ENCODE measurements around the gene WAS.

WAS gene

DNA sequence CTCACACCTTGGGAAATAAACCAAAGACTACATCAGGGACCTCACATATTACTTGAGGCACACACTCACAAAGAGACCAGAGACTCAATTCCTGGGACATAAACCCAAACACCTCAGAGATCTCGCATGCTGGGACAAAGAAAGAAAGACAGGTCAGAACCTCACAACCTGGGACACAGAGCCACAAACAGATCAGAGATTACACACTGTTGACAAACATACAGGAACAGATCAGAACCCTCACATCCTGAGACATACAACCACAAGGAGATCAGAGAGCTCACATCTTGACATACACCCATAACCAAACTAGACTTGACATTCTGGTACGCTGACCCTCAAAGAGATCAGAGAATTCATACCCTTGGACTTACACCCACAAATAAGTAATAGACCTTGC is 30.2 kb downstream of the WAS start:
- no peak overlapping the region for H3K4me3 ChIP-seq (replicated peaks in 1 of 2; ENCODE audit: low read depth in 2 of 2, low read length in 2 of 2)
- no peak for DNase-seq (ENCODE audit: low read depth in 2 of 2)
- no peak for TF ChIP-seq CTCF (IDR thresholded peaks at IDR 0.05; ENCODE audit: low read depth, low read length)

DNA sequence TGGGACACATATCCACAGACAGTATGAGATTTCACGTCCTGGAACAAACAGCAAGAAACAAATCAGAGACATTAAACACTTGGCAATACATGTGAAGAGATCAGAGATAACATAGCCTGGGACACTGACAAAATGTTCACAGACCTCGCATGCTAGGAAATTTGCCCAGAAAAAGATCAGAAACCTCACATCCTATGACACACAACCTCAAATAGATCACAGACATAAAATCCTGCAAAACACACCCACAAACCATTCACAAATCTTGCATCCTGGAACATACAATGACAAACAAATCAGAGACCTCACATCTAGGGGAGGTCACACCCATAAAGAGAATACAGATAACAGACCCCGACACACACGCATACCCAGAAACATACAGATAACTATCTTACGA is 31.0 kb downstream of the WAS start:
- TF ChIP-seq CTCF (IDR thresholded peaks at IDR 0.05; ENCODE audit: low read depth, low read length): no peak
- no peak overlapping the region for H3K4me3 ChIP-seq (replicated peaks in 1 of 2; ENCODE audit: low read depth in 2 of 2, low read length in 2 of 2)
- peak in 1 of 2 donors; percentile 25 for DNase-seq (ENCODE audit: low read depth in 2 of 2)

DNA sequence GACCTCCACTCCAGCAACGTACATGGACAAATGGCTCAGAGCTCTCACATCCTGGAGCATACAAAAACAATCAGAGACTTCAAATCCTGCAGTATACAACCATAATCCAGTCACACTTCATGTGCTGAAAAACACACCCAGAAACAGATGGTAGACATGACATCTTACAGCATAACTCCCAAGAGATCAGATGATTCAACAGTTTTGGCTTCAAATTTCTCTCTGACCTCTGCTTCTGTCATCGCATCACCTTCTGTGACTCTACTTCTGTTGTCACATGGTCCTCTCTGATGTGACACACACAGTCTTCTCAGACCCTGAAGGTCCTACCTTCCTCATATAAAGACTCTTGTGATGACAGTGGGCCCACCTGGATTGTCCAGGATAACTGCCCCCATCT is 31.5 kb downstream of the WAS start:
- DNase-seq (ENCODE audit: low read depth in 2 of 2): peak; percentile 26 to 83
- no peak for TF ChIP-seq CTCF (IDR thresholded peaks at IDR 0.05; ENCODE audit: low read depth, low read length)

GRCh38 chrX:48715876-48716502 is 32.4 kb downstream of the WAS start:
- no peak overlapping the region for H3K4me3 ChIP-seq (replicated peaks in 1 of 2; ENCODE audit: low read depth in 2 of 2, low read length in 2 of 2)
- TF ChIP-seq CTCF (IDR thresholded peaks at IDR 0.05; ENCODE audit: low read depth, low read length): no peak
- DNase-seq (ENCODE audit: low read depth in 2 of 2): peak in 1 of 2 donors; percentile 25

More for the DNA sequence above, 31.5 kb downstream of the WAS start:
- H3K4me3 ChIP-seq (replicated peaks in 1 of 2; ENCODE audit: low read depth in 2 of 2, low read length in 2 of 2): no peak overlapping the region

DNA sequence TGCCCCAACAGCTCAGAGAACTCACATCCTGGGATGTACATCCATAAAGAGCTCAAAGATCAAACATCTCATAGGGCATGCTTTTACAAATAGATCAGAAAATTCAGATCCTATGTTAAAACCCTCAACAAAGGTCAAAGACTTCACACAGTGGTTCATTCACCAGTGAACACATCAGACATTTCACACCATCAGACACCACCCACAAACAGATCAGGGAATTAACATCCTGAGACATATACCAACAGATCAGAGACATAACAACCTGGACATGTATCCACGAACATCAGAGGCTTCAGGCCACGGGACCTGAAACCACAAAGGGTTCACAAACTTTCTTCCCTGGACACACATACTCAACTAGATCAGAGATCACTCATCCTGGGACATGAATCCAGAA is 36.4 kb downstream of the WAS start:
- H3K4me3 ChIP-seq (replicated peaks in 1 of 2; ENCODE audit: low read depth in 2 of 2, low read length in 2 of 2): no peak overlapping the region
- TF ChIP-seq CTCF (IDR thresholded peaks at IDR 0.05; ENCODE audit: low read depth, low read length): no peak
- no peak for DNase-seq (ENCODE audit: low read depth in 2 of 2)

GRCh38 chrX:48720577-48721250 is 37.1 kb downstream of the WAS start:
- no peak for TF ChIP-seq CTCF (IDR thresholded peaks at IDR 0.05; ENCODE audit: low read depth, low read length)
- no peak for DNase-seq (ENCODE audit: low read depth in 2 of 2)
- no peak overlapping the region for H3K4me3 ChIP-seq (replicated peaks in 1 of 2; ENCODE audit: low read depth in 2 of 2, low read length in 2 of 2)

Data from cardiac fibroblast (primary cell).